NCI-H526 (cell line): ENCODE results near the gene ISOC2.

Experiments used
- DNase-seq, 2 experiments: peaks; one replicate each; lab custom pipeline; 2025; lab: John Stamatoyannopoulos, UW

Gene ISOC2

DNA sequence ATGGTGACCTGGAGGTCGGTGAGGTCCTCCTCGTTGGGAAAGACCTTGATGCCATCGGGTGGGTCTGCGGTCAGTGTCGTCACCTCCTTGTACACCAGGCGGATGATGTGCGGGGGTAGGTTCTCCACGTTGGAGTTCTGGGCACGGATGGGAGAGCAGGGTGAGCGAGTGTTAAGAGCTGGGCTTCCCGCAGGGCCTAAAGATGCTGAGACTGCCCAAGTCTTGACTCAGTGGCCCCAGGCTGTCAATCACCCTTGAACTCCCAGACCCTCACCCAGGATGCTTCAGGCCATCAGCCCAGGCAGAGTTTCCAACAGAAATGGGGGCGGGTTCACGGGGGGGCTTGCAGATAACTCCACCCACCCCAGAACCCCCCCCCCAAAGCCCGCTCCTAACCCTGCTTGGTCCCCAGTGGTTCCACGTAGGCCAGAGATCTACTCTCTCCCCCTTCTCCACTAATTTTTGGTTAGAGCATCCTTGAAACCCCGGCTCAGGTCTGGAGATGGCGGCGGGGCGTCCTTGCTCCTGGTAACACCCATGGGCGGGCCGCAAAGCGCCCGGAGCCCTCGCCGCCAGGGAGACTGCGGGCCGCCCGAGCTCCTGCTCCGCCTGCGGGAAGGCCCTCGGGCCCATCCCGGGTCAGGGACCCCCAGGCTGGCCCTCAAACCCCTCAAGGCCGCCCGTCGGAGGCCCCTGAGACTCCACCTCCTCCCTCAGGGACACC lies 54.5 kb downstream of the ISOC2 start:
- peak in 1 of 2 experiments; percentile 55 for DNase-seq

DNA sequence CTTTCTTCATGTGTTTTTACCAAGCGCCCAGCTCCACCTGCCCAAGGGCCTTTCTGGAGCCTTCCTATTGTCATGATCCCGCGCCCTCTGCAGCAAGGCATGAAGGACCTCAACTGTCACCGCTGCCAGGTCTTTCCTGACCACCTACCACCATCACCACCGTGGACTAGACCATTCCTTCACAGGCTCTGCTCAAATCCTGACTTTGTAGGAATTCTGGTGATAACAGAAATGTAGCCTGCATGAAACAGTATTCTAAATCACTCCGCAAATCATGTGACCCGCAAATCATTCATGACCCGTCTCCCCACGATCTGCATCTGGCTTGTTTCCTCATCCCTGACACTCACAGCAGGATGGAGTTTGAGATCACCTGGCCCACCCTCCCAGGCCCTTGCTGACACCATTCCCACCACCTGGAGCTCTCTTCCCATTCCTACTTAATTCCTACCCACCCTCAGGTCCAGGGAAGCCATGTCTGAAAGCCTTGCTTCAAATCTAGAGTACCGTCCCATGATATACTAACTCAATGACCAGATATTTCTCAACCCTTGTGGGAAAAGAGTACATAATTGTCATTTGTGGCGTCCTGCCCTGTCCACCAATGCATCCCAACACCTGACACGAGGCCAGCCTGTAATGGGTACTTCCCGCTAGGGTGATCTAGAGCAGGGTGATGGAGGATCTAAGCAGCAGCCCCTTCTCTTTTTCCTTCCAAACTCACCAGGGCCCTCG lies 55.2 kb downstream of the ISOC2 start:
- DNase-seq = no peak

DNA sequence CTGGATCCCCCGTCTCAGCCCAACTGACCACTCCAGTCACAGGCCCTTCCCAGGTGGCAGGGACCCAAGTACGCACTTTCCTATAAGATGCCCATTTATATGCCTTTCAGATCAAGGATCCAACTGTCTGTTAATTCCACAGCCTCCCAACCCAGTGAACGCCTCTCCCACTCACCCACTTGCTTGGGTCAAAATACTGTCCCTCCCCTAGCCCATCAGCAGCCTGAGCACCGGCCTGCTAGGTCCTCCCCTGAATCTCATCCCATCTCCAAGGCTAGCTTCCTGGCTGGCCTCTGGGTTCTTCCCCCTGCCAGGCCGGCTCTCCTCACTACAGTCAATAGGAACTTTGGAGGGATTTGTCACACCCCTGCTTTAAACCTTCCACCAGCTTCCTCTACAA lies 55.8 kb downstream of the ISOC2 start:
- DNase-seq = no peak
